Lower lobe of right lung (tissue), 2 donors: ENCODE data around the gene CARM1. TPM values are rescaled to one million over a fixed set of nuclear protein-coding genes. Genes with fewer than 3 reads are reported as not detected.

ENCODE experiments used
- ATAC-seq, 2 donors: fragments of 200-7000 bp; cut with Tn5 transposase; one replicate each; pipeline ENCODE4 v1.9.1; 2020 to 2022; ENCODE audit warnings: mild to moderate bottlenecking in 2 of 2, moderate library complexity in 2 of 2
- DNase-seq: peaks from one replicate; pipeline ENCODE4 v3.0.0-alpha.2; 2020
- H3K27ac ChIP-seq: fragments of 200-600 bp; one replicate; pipeline ENCODE4 v1.8.0; 2022
- H3K27me3 ChIP-seq: fragments of 200-600 bp; one replicate; pipeline ENCODE4 v1.8.0; 2022; ENCODE audit warnings: low read depth
- H3K36me3 ChIP-seq: fragments of 200-600 bp; one replicate; pipeline ENCODE4 v1.8.0; 2022; ENCODE audit warnings: mild to moderate bottlenecking
- H3K4me1 ChIP-seq: fragments of 200-600 bp; one replicate; pipeline ENCODE4 v1.8.0; 2022
- H3K4me3 ChIP-seq: fragments of 200-600 bp; one replicate; pipeline ENCODE4 v1.8.0; 2022; ENCODE audit warnings: mild to moderate bottlenecking
- H3K9me3 ChIP-seq: fragments of 200-600 bp; one replicate; pipeline ENCODE4 v1.8.0; 2022
- CTCF ChIP-seq: fragments of 200-600 bp; IDR thresholded peaks from one replicate; pipeline ENCODE4 v1.8.0; 2022; ENCODE audit warnings: antibody characterized with exemption, mild to moderate bottlenecking
- intact Hi-C: fragments of 100-400 bp; cut with DNase I; formaldehyde crosslinking; loops from one replicate; pipeline ENCODE4 v1.11.0; 2022
- total RNA-seq: library from RNA; stranded (reverse); fragmentation: NEBNext Ultra II Directional; extraction: Animal tissue kit (Norgen Biotek cat#: 25700); gene quantifications from one replicate; pipeline ENCODE4 v1.2.1, GENCODE V29; 2021
- donor health status: DM: no; HTN: yes; CAD: no; lungs with severe emphysema.

CARM1 gene
- total RNA-seq, 1 donor from 2014 or later: 27.5 TPM

- no peak for DNase-seq
- Histone ChIP-seq H3K4me1 (peaks cover 27% of the 10 kb centered on the region), H3K27me3 (no peaks in the 10 kb centered on the region), H3K9me3 (no peaks in the 10 kb centered on the region), H3K36me3 (no peaks in the 10 kb centered on the region), H3K27ac (no peak overlapping the region), H3K4me3 (no peak overlapping the region)
- TF ChIP-seq CTCF: no peak
- ATAC-seq: no peak
- intact Hi-C loops: no loop called here
These were observed 24.6 kb downstream of the CARM1 start for GRCh38 chr19:10895920-10896319.

- DNase-seq (no peak), ATAC-seq (no peak)
- no peaks in the 10 kb centered on the region for H3K9me3 ChIP-seq
- no peak overlapping the region for H3K27ac ChIP-seq
- TF ChIP-seq CTCF: no peak
- intact Hi-C loops: no loop called here
- no peaks in the 10 kb centered on the region for H3K27me3 ChIP-seq
- no peaks in the 10 kb centered on the region for H3K36me3 ChIP-seq
- H3K4me1 ChIP-seq: peaks cover 26% of the 10 kb centered on the region
- no peak overlapping the region for H3K4me3 ChIP-seq
These were observed 25.6 kb downstream of the CARM1 start for GRCh38 chr19:10896851-10897526.

DNA sequence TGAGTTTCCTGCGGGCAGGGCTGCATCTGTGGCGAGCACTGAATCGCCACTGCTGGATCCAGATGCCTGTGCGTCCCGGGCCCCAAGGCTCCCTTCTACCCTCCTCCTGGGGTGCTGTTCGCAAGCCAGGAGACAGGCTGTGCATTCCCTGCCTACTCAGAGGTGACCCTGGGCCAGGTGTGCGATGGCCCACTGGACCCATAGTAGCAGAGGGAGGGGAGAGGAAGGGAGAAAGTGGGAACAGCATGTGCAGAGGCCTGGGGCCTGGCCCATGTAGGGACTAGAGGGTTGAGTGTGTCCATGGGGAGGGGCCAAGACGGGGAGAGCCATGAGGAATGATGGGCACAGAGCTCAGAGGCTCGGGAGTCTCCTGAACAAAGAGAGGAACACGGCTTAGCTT, 27.3 kb downstream of the CARM1 start:
- intact Hi-C loops: no loop called here
- Histone ChIP-seq H3K9me3 (no peaks in the 10 kb centered on the region), H3K4me3 (no peak overlapping the region), H3K36me3 (no peaks in the 10 kb centered on the region), H3K27ac (no peak overlapping the region), H3K4me1 (peaks cover 23% of the 10 kb centered on the region), H3K27me3 (no peaks in the 10 kb centered on the region)
- ATAC-seq (peak; percentile 25 to 31), DNase-seq (no peak)
- TF ChIP-seq CTCF: no peak

DNA sequence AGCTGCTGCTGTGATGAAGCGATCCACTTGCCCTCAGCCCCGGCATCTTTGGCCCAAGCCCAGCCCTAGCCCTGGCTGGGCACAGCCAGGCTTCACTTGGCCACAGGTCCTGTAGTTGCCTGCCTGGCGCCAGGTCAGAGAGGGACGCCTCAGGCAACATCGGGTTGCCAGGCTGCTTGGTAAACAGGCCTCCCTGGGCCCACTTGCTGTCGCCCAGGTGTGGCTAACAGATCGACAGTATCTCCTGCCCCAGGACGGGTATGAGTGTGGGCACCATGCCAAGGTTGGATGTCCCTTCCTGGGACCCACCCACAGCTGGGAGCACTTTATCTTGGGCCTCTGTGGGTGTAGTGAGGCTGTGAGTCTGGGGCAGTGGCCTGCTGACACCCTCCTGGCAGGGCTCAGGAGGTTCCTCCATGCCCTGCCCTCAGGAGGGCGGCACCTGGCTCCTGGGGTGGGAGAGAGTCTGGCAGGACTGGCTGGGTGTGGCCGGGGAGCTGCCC, 27.8 kb downstream of the CARM1 start:
- Histone ChIP-seq H3K27me3 (no peaks in the 10 kb centered on the region), H3K4me3 (no peak overlapping the region), H3K27ac (peak overlapping the region; percentile 64), H3K4me1 (peaks cover 23% of the 10 kb centered on the region), H3K36me3 (no peaks in the 10 kb centered on the region), H3K9me3 (no peaks in the 10 kb centered on the region)
- intact Hi-C loops: no loop called here
- peak; percentile 76 for DNase-seq
- no peak for TF ChIP-seq CTCF
- ATAC-seq: peak; percentile 84 to 88

GRCh38 chr19:10907925-10908324, 36.6 kb downstream of the CARM1 start:
- no peaks in the 10 kb centered on the region for H3K9me3 ChIP-seq
- intact Hi-C loops: no loop called here
- no peak for DNase-seq
- TF ChIP-seq CTCF: no peak
- H3K27me3 ChIP-seq: no peaks in the 10 kb centered on the region
- no peak for ATAC-seq
- no peak overlapping the region for H3K4me3 ChIP-seq
- no peak overlapping the region for H3K27ac ChIP-seq
- H3K36me3 ChIP-seq: peaks cover 60% of the 10 kb centered on the region
- no peaks in the 10 kb centered on the region for H3K4me1 ChIP-seq
